CD4-positive, alpha-beta T cell treated with Interleukin-4 for 1 hour (primary cell): ENCODE results near the gene KLHL15.

Experiments
- DNase-seq, 2 donors: peaks; one replicate each; pipeline ENCODE4 v3.0.0-alpha.2; 2020 to 2022

KLHL15 gene

DNA sequence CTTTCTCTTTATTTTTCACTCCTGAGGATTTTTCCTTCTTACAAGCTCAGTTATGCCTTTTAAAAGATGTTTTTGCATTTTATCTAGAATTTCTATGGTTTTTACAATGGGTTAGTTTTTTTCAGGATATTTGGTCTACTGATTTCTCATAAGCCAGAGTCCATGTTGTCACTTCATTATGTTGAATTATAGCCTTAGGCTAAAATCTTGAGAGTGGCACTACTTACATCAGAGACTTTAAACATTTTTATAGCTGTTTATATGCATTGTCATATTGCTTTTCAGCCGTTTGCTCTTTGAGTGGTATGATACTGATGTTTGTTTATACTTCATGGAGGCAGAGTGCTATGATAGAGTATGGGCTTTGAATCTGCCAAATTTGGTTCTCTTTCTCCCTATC, 82.8 kb downstream of the KLHL15 start:
- DNase-seq: no peak

DNA sequence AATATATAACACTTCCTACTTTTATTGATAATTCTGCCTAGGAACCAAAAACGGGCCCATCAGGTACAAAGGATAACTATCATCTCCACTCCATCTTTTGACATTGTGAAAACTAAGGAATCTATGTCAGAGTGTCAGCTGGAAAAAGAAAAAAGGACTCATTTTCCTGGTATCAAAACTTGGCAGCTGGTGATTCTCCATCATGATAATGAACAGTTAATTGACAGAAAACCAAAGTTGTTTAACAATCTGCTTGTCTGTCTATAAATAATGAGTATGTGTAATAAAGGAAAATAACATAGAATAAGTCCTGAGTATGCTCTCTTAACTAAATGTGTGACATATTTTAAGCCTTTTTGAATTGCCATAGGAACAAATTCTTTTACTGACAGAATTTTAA, 87.8 kb downstream of the KLHL15 start:
- no peak for DNase-seq

DNA sequence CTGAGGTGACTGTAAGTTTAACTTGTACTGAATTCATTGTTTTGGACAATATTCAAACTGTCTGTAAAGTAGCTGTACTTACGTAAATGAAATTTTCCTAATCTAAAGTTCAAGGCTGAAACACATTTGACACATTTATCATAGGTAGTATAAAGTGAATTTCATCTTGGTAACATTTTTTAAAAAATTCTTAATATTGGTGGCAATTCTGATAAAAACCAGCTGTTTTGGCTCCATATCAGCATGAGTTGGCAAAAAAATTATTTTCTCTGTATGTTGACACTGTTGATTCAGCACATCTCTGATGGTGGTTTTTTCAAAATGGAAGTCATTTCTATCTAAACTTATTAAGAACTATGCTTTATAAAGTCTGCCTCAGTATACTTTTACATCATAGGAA, 88.3 kb downstream of the KLHL15 start:
- DNase-seq: no peak

GRCh38 chrX:23937100-23937499, 89.9 kb downstream of the KLHL15 start:
- DNase-seq: no peak

GRCh38 chrX:23936180-23936579, 90.8 kb downstream of the KLHL15 start:
- no peak for DNase-seq

- DNase-seq: no peak
Measured at GRCh38 chrX:23935106-23935505, 91.9 kb downstream of the KLHL15 start.
